MM.1S (cell line): ENCODE measurements around the gene ZFAND2B.

Source experiments
- DNase-seq: peaks from one replicate; pipeline ENCODE4 v3.0.0-alpha.2; 2015
- H2AFZ ChIP-seq: fragments of 300-600 bp; sonication (generic); 2 replicates; pipeline ENCODE4 v1.6.0; 2016; ENCODE audit warnings: antibody characterized with exemption, low read length
- H3F3A ChIP-seq: fragments of 300-600 bp; sonication (generic); 2 replicates; pipeline ENCODE4 v1.6.1; 2016; ENCODE audit warnings: mild to moderate bottlenecking, antibody characterized with exemption, low read length, moderate library complexity, mixed read lengths; ENCODE audit not compliant: insufficient read depth
- H3K27ac ChIP-seq: fragments of 300-600 bp; sonication (generic); 2 replicates; pipeline ENCODE4 v1.5.1; 2016; ENCODE audit warnings: mild to moderate bottlenecking, low read length
- H3K27me3 ChIP-seq: fragments of 300-600 bp; sonication (generic); replicated peaks from 2 replicates; pipeline ENCODE4 v1.6.0; 2016; ENCODE audit warnings: low read length; ENCODE audit not compliant: insufficient read depth
- H3K36me3 ChIP-seq: fragments of 300-600 bp; sonication (generic); replicated peaks from 2 replicates; pipeline ENCODE4 v1.6.1; 2016; ENCODE audit warnings: mild to moderate bottlenecking, low read length, mixed read lengths; ENCODE audit not compliant: insufficient read depth
- H3K4me1 ChIP-seq: fragments of 300-600 bp; sonication (generic); 2 replicates; pipeline ENCODE4 v1.6.1; 2016; ENCODE audit warnings: low read length, mixed read lengths
- H3K4me2 ChIP-seq: fragments of 300-600 bp; sonication (generic); 2 replicates; pipeline ENCODE4 v1.6.0; 2016; ENCODE audit warnings: low read depth, low read length
- H3K4me3 ChIP-seq: fragments of 300-600 bp; sonication (generic); 2 replicates; pipeline ENCODE4 v1.5.1; 2016; ENCODE audit warnings: low read length, mixed read lengths
- H3K79me2 ChIP-seq: fragments of 300-600 bp; sonication (generic); 2 replicates; pipeline ENCODE4 v1.6.1; 2016; ENCODE audit warnings: mixed run types, low read length, mixed read lengths
- H3K9ac ChIP-seq: fragments of 300-600 bp; sonication (generic); 2 replicates; pipeline ENCODE4 v1.6.1; 2016; ENCODE audit warnings: low read length, mixed read lengths
- H3K9me2 ChIP-seq: fragments of 300-600 bp; sonication (generic); replicated peaks from 2 replicates; pipeline ENCODE4 v1.6.1; 2016; ENCODE audit warnings: mild to moderate bottlenecking, low read length, mixed read lengths; ENCODE audit not compliant: insufficient read depth
- H3K9me3 ChIP-seq: fragments of 300-600 bp; sonication (generic); replicated peaks from 2 replicates; pipeline ENCODE4 v1.6.1; 2016; ENCODE audit warnings: mild to moderate bottlenecking, low read length, mixed read lengths; ENCODE audit not compliant: insufficient read depth
- H4K20me1 ChIP-seq: fragments of 300-600 bp; sonication (generic); 2 replicates; pipeline ENCODE4 v1.6.1; 2016; ENCODE audit warnings: mild to moderate bottlenecking, low read length, moderate library complexity, mixed read lengths; ENCODE audit not compliant: insufficient read depth
- CTCF ChIP-seq: fragments of 300-600 bp; sonication (generic); IDR thresholded peaks from 2 replicates; pipeline ENCODE4 v1.5.1; 2016; ENCODE audit warnings: antibody characterized with exemption, low read length, mixed read lengths
- EZH2 ChIP-seq: fragments of 300-600 bp; sonication (generic); optimal IDR thresholded peaks from 2 replicates; pipeline ENCODE3; 2017; ENCODE audit warnings: low read depth, mild to moderate bottlenecking, antibody characterized with exemption, low read length, mixed read lengths
- EZH2phosphoT487 ChIP-seq: fragments of 300-600 bp; sonication (generic); IDR thresholded peaks from 2 replicates; pipeline ENCODE4 v1.6.1; 2018; ENCODE audit warnings: antibody characterized with exemption, low read length

The ZFAND2B gene

GRCh38 chr2:219210196-219210885 lies 3.8 kb downstream of the ZFAND2B start:
- no peak for TF ChIP-seq EZH2
- TF ChIP-seq EZH2phosphoT487 = no peak
- TF ChIP-seq CTCF = no peak
- Histone ChIP-seq H3K79me2 (peaks cover 12% of the 10 kb centered on the region; the same call in 1 of the 2 replicates), H3F3A (peaks cover 13% of the 10 kb centered on the region), H3K36me3 (no peaks in the 10 kb centered on the region), H3K27ac (no peak overlapping the region), H3K9ac (no peak overlapping the region), H3K9me2 (no peaks in the 10 kb centered on the region), H3K27me3 (no peaks in the 10 kb centered on the region), H3K4me1 (peaks cover 10% of the 10 kb centered on the region; the same call in 1 of the 2 replicates), H3K4me3 (no peak overlapping the region), H2AFZ (no peak overlapping the region), H4K20me1 (no peaks in the 10 kb centered on the region), H3K4me2 (no peak overlapping the region), H3K9me3 (no peaks in the 10 kb centered on the region)
- no peak for DNase-seq

- no peak overlapping the region for H2AFZ ChIP-seq
- H3K4me1 ChIP-seq = peaks cover 10% of the 10 kb centered on the region; the same call in 1 of the 2 replicates
- H3K9ac ChIP-seq = no peak overlapping the region
- 0 out of 2 replicates have a peak overlapping the region, but pooled peaks have one; percentile 19 for H3K4me2 ChIP-seq
- H3F3A ChIP-seq = peaks cover 11% of the 10 kb centered on the region
- H3K27ac ChIP-seq = peak overlapping the region; percentile 24; the same call in 1 of the 2 replicates
- no peak for TF ChIP-seq EZH2phosphoT487
- no peak for TF ChIP-seq CTCF
- no peak for TF ChIP-seq EZH2
- no peaks in the 10 kb centered on the region for H3K36me3 ChIP-seq
- H3K9me2 ChIP-seq = no peaks in the 10 kb centered on the region
- no peak for DNase-seq
- H4K20me1 ChIP-seq = no peaks in the 10 kb centered on the region
- H3K79me2 ChIP-seq = peaks cover 12% of the 10 kb centered on the region; the same call in 1 of the 2 replicates
- H3K9me3 ChIP-seq = no peaks in the 10 kb centered on the region
- H3K27me3 ChIP-seq = no peaks in the 10 kb centered on the region
- H3K4me3 ChIP-seq = no peak overlapping the region
Observed at GRCh38 chr2:219210886-219211362, 4.3 kb downstream of the ZFAND2B start.

GRCh38 chr2:219213026-219213415 lies 6.4 kb downstream of the ZFAND2B start:
- Histone ChIP-seq H4K20me1 (no peaks in the 10 kb centered on the region), H2AFZ (no peak overlapping the region), H3K9me2 (no peaks in the 10 kb centered on the region), H3K4me3 (no peak overlapping the region), H3K27me3 (no peaks in the 10 kb centered on the region), H3K9ac (no peak overlapping the region), H3K4me1 (peaks cover 10% of the 10 kb centered on the region), H3K4me2 (no peak overlapping the region), H3K27ac (no peak overlapping the region), H3F3A (peaks cover 6% of the 10 kb centered on the region; the same call in 1 of the 2 replicates), H3K36me3 (no peaks in the 10 kb centered on the region), H3K79me2 (peaks cover 7% of the 10 kb centered on the region; the same call in 1 of the 2 replicates), H3K9me3 (no peaks in the 10 kb centered on the region)
- no peak for TF ChIP-seq EZH2phosphoT487
- TF ChIP-seq EZH2 = no peak
- TF ChIP-seq CTCF = no peak
- no peak for DNase-seq
